SU-DHL-6 (cell line): ENCODE measurements around the gene ARFGEF3.
"Not testable (repeated sequence)": the region's sequence is repeated elsewhere in the genome, so short reads cannot be mapped to it uniquely, and the experiment has no call there.

Source experiments
- EZH2phosphoT487 ChIP-seq: fragments of 200-600 bp; sonication (generic), shearing (Covaris generic); conservative IDR thresholded peaks from 2 replicates; pipeline ENCODE4 v1.6.1; 2018; ENCODE audit warnings: mild to moderate bottlenecking, antibody characterized with exemption, low read length, moderate library complexity, mixed read lengths
- TF ChIP-seq, protein P1 (sequence below): fragments of 200-600 bp; sonication (generic); IDR thresholded peaks from one replicate; pipeline ENCODE4 v1.5.1; 2017; ENCODE audit warnings: antibody characterized with exemption, mild to moderate bottlenecking, low read length, moderate library complexity; ENCODE audit not compliant: insufficient read depth, poor library complexity, severe bottlenecking

GRCh38 chr6:138288428-138289085 lies 126.8 kb downstream of the ARFGEF3 start:
- TF ChIP-seq, protein P1, sequence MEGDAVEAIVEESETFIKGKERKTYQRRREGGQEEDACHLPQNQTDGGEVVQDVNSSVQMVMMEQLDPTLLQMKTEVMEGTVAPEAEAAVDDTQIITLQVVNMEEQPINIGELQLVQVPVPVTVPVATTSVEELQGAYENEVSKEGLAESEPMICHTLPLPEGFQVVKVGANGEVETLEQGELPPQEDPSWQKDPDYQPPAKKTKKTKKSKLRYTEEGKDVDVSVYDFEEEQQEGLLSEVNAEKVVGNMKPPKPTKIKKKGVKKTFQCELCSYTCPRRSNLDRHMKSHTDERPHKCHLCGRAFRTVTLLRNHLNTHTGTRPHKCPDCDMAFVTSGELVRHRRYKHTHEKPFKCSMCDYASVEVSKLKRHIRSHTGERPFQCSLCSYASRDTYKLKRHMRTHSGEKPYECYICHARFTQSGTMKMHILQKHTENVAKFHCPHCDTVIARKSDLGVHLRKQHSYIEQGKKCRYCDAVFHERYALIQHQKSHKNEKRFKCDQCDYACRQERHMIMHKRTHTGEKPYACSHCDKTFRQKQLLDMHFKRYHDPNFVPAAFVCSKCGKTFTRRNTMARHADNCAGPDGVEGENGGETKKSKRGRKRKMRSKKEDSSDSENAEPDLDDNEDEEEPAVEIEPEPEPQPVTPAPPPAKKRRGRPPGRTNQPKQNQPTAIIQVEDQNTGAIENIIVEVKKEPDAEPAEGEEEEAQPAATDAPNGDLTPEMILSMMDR = not testable (repeated sequence)
- TF ChIP-seq EZH2phosphoT487 = not testable (repeated sequence)
